Measurements from ENCODE around the gene STS. TPM values are rescaled to one million over a fixed set of nuclear protein-coding genes. Genes with fewer than 3 reads are reported as not detected.

STS gene
- total and polyA plus RNA-seq, 2 donors (not counting 3 experiments of a cell fraction or from before 2014, with no cell fraction given), result 2.1 to 4.9 TPM

DNA sequence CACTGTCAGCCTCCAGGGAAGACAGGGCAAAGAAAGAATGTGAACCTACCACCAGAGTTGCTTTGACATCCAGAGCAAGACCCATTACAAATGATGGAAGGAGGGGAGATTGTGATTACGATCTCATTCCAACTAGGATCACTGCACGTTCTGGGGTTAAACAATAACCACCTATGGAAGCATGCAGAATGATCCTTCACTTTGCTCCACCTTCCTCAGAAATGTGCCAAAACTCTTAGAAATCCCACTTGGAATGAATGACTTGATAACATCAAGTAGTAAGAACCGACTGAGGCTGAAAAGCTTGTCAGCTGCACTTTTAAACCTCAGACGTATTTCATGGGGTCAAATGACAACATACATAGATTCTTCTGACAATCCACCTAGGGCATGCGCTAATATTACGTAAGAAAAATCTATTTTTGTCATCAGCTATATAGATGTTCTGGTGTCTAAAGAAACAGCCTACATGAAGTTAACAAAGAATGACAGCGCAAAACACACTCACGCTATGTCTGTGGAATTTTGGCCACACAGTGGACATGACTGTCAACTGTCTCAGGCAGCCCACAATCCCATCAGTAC is 3.5 kb upstream of the STS start:
- FAIRE-seq (peak; percentile 62), DNase-seq (ENCODE audit: low read depth, low spot score) (no peak)
- Histone ChIP-seq H3K27ac (ENCODE audit: insufficient read depth, low read depth, low read length) (no peak overlapping the region), H3K9me1 (replicated peaks; ENCODE audit: control insufficient read depth, extremely low read depth, insufficient read depth, low read length) (no peaks in the 10 kb centered on the region), H2AFZ (ENCODE audit: low read depth, low read length) (no peak overlapping the region), H3K27me3 (ENCODE audit: control insufficient read depth in 2 of 2, insufficient read depth in 2 of 2, low read length in 2 of 2) (no peaks in the 10 kb centered on the region), H4K20me1 (replicated peaks; ENCODE audit: control insufficient read depth, extremely low read depth, insufficient read depth, low read length) (no peaks in the 10 kb centered on the region), H3K4me2 (ENCODE audit: insufficient read depth, low read length) (no peak overlapping the region), H3K9ac (replicated peaks; ENCODE audit: extremely low read depth, insufficient read depth, low read length) (no peak overlapping the region), H3K4me1 (ENCODE audit: control insufficient read depth, extremely low read depth, insufficient read depth, low read length) (no peaks in the 10 kb centered on the region), H3K9me3 (replicated peaks; ENCODE audit: control insufficient read depth, insufficient read depth, low read length) (no peaks in the 10 kb centered on the region), H3K79me2 (ENCODE audit: control insufficient read depth, insufficient read depth, low read length) (peaks cover 19% of the 10 kb centered on the region), H3K4me3 (replicated peaks in 1 of 3; ENCODE audit: insufficient read depth in 1 of 3, low read depth in 1 of 3, low read length in 3 of 3) (no peak overlapping the region), H3K36me3 (ENCODE audit: control insufficient read depth in 2 of 2, extremely low read depth in 1 of 2, insufficient read depth in 2 of 2, low read length in 2 of 2) (no peaks in the 10 kb centered on the region)
- no TSS peak for BruUV-seq (replicated peaks)
- ChIA-PET CTCF (no interaction called here), POLR2A (no interaction called here)
- TF ChIP-seq CTCF (IDR thresholded peaks at IDR 0.05; ENCODE audit: extremely low read depth in 1 of 2, insufficient read depth in 1 of 2, low read depth in 1 of 2, low read length in 2 of 2) (no peak), FOS (IDR thresholded peaks at IDR 0.05; ENCODE audit: borderline replicate concordance, insufficient read depth, low read length) (no peak), EZH2 (IDR thresholded peaks at IDR 0.05; ENCODE audit: borderline replicate concordance, low read depth, low read length, severe bottlenecking) (no peak), MYC (IDR thresholded peaks at IDR 0.05; ENCODE audit: low read depth, low read length) (no peak), JUN (IDR thresholded peaks at IDR 0.05; ENCODE audit: borderline replicate concordance, insufficient read depth, insufficient read length, low read depth) (no peak), GATA2 (IDR thresholded peaks at IDR 0.05; ENCODE audit: insufficient read depth, insufficient read length, low read depth, low read length) (no peak), POLR2AphosphoS5 (IDR thresholded peaks at IDR 0.05; ENCODE audit: insufficient read depth, low read depth, low read length) (no peak), POLR2A (IDR thresholded peaks at IDR 0.05; ENCODE audit: low read depth, low read length) (no peak)
- TF ChIP-seq, protein P1, sequence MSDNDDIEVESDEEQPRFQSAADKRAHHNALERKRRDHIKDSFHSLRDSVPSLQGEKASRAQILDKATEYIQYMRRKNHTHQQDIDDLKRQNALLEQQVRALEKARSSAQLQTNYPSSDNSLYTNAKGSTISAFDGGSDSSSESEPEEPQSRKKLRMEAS (IDR thresholded peaks at IDR 0.05; ENCODE audit: insufficient read depth, insufficient read length), result no peak
- intact Hi-C loops (cut with micrococcal nuclease) (no loop called here), dilution Hi-C loops (cut with MboI; ENCODE audit: extremely low pct_ligation_motif_present, low sequenced_read_pairs) (no loop called here)
